ENCODE results near the gene PPP1R26.
A peak's percentile ranks its signal among the peaks of the same experiment; 100 is the strongest.

PPP1R26 gene

GRCh38 chr9:135471791-135472640, 7.6 kb upstream of the PPP1R26 start:
- TF ChIP-seq CTCF (IDR thresholded peaks at IDR 0.05; ENCODE audit: control insufficient read depth, extremely low read depth, insufficient read depth), result no peak
- no peak overlapping the region for H3K4me3 ChIP-seq (ENCODE audit: low read depth, low read length)
- no peak for DNase-seq (ENCODE audit: low read depth)

- TF ChIP-seq CTCF (IDR thresholded peaks at IDR 0.05; ENCODE audit: control insufficient read depth, extremely low read depth, insufficient read depth), result no peak
- DNase-seq (ENCODE audit: low read depth), result no peak
- no peak overlapping the region for H3K4me3 ChIP-seq (ENCODE audit: low read depth, low read length)
Measured at GRCh38 chr9:135473972-135474543, 5.5 kb upstream of the PPP1R26 start.

GRCh38 chr9:135474915-135475314, 4.7 kb upstream of the PPP1R26 start:
- DNase-seq (ENCODE audit: low read depth), result no peak
- TF ChIP-seq CTCF (IDR thresholded peaks at IDR 0.05; ENCODE audit: control insufficient read depth, extremely low read depth, insufficient read depth), result peak; percentile 16; the same call in 1 of the 2 replicates
- no peak overlapping the region for H3K4me3 ChIP-seq (ENCODE audit: low read depth, low read length)

GRCh38 chr9:135476561-135477355, 2.8 kb upstream of the PPP1R26 start:
- H3K4me3 ChIP-seq (ENCODE audit: low read depth, low read length), result no peak overlapping the region
- no peak for TF ChIP-seq CTCF (IDR thresholded peaks at IDR 0.05; ENCODE audit: control insufficient read depth, extremely low read depth, insufficient read depth)
- DNase-seq (ENCODE audit: low read depth), result no peak

- DNase-seq (ENCODE audit: low read depth), result no peak
- TF ChIP-seq CTCF (IDR thresholded peaks at IDR 0.05; ENCODE audit: control insufficient read depth, extremely low read depth, insufficient read depth), result no peak
- no peak overlapping the region; the same call in 1 of the 2 replicates for H3K4me3 ChIP-seq (ENCODE audit: low read depth, low read length)
Measured at GRCh38 chr9:135478191-135478590, 1.4 kb upstream of the PPP1R26 start.

- DNase-seq (ENCODE audit: low read depth), result peak; percentile 68
- peak overlapping the region; percentile 47 for H3K4me3 ChIP-seq (ENCODE audit: low read depth, low read length)
- TF ChIP-seq CTCF (IDR thresholded peaks at IDR 0.05; ENCODE audit: control insufficient read depth, extremely low read depth, insufficient read depth), result peak; percentile 33
Measured at GRCh38 chr9:135478829-135479468, 633 bp upstream of the PPP1R26 start.

All from LNCaP clone FGC (cell line).